ENCODE results near the gene ZER1. TPM values are rescaled to one million over a fixed set of nuclear protein-coding genes. Genes with fewer than 3 reads are reported as not detected.
A peak's percentile ranks its signal among the peaks of the same experiment; 100 is the strongest.

The ZER1 gene
- total RNA-seq, 3 donors from 2014 or later (not counting 1 experiment from before 2014, with no cell fraction given), result 35.0 to 37.4 (median 35.2) TPM

- Histone ChIP-seq H3K4me1 (ENCODE audit: control insufficient read depth, insufficient read depth, low read length) (peaks cover 25% of the 10 kb centered on the region), H3K4me3 (ENCODE audit: low read length) (peak overlapping the region; percentile 56), H3K9me3 (ENCODE audit: control insufficient read depth, insufficient read depth, low read length) (no peaks in the 10 kb centered on the region), H3K27ac (ENCODE audit: low read length) (peak overlapping the region; percentile 40), H3K27me3 (ENCODE audit: control insufficient read depth, insufficient read depth, low read length) (no peaks in the 10 kb centered on the region), H3K36me3 (ENCODE audit: control insufficient read depth, insufficient read depth, low read length) (peaks cover 9% of the 10 kb centered on the region)
- TF ChIP-seq, protein P1, sequence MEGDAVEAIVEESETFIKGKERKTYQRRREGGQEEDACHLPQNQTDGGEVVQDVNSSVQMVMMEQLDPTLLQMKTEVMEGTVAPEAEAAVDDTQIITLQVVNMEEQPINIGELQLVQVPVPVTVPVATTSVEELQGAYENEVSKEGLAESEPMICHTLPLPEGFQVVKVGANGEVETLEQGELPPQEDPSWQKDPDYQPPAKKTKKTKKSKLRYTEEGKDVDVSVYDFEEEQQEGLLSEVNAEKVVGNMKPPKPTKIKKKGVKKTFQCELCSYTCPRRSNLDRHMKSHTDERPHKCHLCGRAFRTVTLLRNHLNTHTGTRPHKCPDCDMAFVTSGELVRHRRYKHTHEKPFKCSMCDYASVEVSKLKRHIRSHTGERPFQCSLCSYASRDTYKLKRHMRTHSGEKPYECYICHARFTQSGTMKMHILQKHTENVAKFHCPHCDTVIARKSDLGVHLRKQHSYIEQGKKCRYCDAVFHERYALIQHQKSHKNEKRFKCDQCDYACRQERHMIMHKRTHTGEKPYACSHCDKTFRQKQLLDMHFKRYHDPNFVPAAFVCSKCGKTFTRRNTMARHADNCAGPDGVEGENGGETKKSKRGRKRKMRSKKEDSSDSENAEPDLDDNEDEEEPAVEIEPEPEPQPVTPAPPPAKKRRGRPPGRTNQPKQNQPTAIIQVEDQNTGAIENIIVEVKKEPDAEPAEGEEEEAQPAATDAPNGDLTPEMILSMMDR (IDR thresholded peaks at IDR 0.05), result no peak
- H3K27me3 Mint-ChIP-seq (ENCODE audit: low read depth in 2 of 2), result no peaks in the 10 kb centered on the region
- ATAC-seq (no peak), DNase-seq (peak in 1 of 2 donors; percentile 63)
- H3K36me3 Mint-ChIP-seq, result no peaks in the 10 kb centered on the region
- H3K9me3 Mint-ChIP-seq, result no peaks in the 10 kb centered on the region
- WGBS (ENCODE audit: insufficient coverage), result 42% methylated on average over 10 of the region's 10 CpGs
- peaks cover 26 to 35% of the 10 kb centered on the region in 2 donors for H3K4me1 Mint-ChIP-seq
- H3K4me3 Mint-ChIP-seq, result peak overlapping the region; percentile 93
- peak overlapping the region; percentile 86 to 94 for H3K27ac Mint-ChIP-seq
- intact Hi-C loops (cut with micrococcal nuclease), result loop anchor here (1.0 to 5.0 kb wide), 4 partner anchors 35 to 94 kb away; partner anchors contain the start of genes DYNC2I2, ENDOG, SET and ZER1
Observed at GRCh38 chr9:128724744-128725211, 46.9 kb downstream of the ZER1 start.

DNA sequence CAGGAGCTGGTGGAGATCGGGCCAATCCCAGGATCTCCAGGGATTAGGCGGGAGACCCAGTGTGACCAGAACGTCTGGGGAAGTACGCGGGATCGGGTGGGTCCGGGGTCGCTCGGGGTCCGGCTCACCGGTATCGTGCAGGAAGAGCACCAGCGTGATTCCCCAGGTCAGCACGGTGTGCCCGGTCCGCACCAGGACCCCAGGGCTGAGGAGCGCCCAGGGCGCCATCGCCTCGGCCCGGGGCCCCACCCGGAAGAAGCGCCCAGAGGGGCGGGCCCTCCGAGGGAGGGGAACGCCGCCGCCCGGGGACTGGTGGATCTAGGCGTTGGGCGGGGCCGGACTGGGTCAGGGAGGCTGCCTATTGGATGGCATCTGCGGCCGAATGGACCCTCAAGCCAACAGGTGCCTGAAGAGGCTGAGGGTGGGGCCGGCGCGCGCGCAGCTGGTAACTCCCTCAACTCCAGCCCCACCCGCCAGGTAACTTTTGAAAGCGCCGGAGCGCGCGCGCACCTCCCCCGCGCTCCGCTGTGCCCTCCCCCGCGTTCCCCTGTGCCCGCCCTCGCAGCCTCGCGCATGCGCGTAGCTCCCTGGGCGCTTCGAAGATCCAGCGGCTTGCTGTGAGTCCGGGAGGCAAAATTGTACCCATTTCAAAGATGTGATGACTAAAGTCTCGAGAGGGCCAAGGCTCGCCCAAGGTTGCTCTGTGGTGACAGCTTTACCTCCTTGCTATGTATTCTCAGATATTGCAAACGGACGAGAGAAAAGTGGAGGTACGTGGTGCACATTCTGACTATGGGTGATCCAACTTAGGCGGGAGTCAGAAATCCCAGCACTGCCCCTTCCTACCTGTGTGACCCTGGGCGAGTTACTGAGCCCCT, 47.6 kb downstream of the ZER1 start, which contains the start of gene ZDHHC12:
ZDHHC12 (minus strand) TSS at position 262 of the 878 bp plus-strand sequence; CDS start at position 228, 34 bp downstream.
- peak within 1 kb of the TSS; percentile 78 for H3K27ac ChIP-seq (ENCODE audit: low read length)
- H3K4me1 Mint-ChIP-seq, result peaks cover 26 to 35% of the 10 kb centered on the region in 2 donors
- 1% methylated on average over 68 of the region's 68 CpGs for WGBS (ENCODE audit: insufficient coverage)
- no peaks in the 10 kb centered on the region for H3K27me3 ChIP-seq (ENCODE audit: control insufficient read depth, insufficient read depth, low read length)
- H3K4me3 ChIP-seq (ENCODE audit: low read length), result peak within 1 kb of the TSS; percentile 75
- peak within 1 kb of the TSS; percentile 93 for H3K4me3 Mint-ChIP-seq
- H3K9me3 Mint-ChIP-seq, result no peaks in the 10 kb centered on the region
- intact Hi-C loops (cut with micrococcal nuclease), result loop anchor here (1.0 to 5.0 kb wide), 4 partner anchors 35 to 95 kb away; partner anchors contain the start of genes DYNC2I2, ENDOG, SET and ZER1
- H3K27me3 Mint-ChIP-seq (ENCODE audit: low read depth in 2 of 2), result no peaks in the 10 kb centered on the region
- ATAC-seq (peak; percentile 95 to 99 (median 96)), DNase-seq (peak; percentile 97 to 99)
- no peaks in the 10 kb centered on the region for H3K36me3 Mint-ChIP-seq
- no peaks in the 10 kb centered on the region for H3K9me3 ChIP-seq (ENCODE audit: control insufficient read depth, insufficient read depth, low read length)
- peaks cover 9% of the 10 kb centered on the region for H3K36me3 ChIP-seq (ENCODE audit: control insufficient read depth, insufficient read depth, low read length)
- TF ChIP-seq, protein P1 (IDR thresholded peaks at IDR 0.05), result no peak
- H3K4me1 ChIP-seq (ENCODE audit: control insufficient read depth, insufficient read depth, low read length), result peaks cover 25% of the 10 kb centered on the region
- H3K27ac Mint-ChIP-seq, result peak within 1 kb of the TSS; percentile 86 to 94

- H3K4me1 Mint-ChIP-seq, result peaks cover 26 to 35% of the 10 kb centered on the region in 2 donors
- 35% methylated on average over 7 of the region's 7 CpGs for WGBS (ENCODE audit: insufficient coverage)
- Histone ChIP-seq H3K36me3 (ENCODE audit: control insufficient read depth, insufficient read depth, low read length) (peaks cover 9% of the 10 kb centered on the region), H3K4me1 (ENCODE audit: control insufficient read depth, insufficient read depth, low read length) (peaks cover 25% of the 10 kb centered on the region), H3K9me3 (ENCODE audit: control insufficient read depth, insufficient read depth, low read length) (no peaks in the 10 kb centered on the region), H3K27me3 (ENCODE audit: control insufficient read depth, insufficient read depth, low read length) (no peaks in the 10 kb centered on the region), H3K4me3 (ENCODE audit: low read length) (peak overlapping the region; percentile 75), H3K27ac (ENCODE audit: low read length) (peak overlapping the region; percentile 78)
- no peaks in the 10 kb centered on the region for H3K36me3 Mint-ChIP-seq
- DNase-seq (peak in 1 of 2 donors; percentile 43), ATAC-seq (no peak)
- TF ChIP-seq, protein P1 (IDR thresholded peaks at IDR 0.05), result no peak
- peak overlapping the region; percentile 86 to 94 for H3K27ac Mint-ChIP-seq
- intact Hi-C loops (cut with micrococcal nuclease), result loop anchor here (5.0 kb wide), 1 partner anchor 49 kb away; the partner anchor contains the start of gene ZER1
- no peaks in the 10 kb centered on the region for H3K9me3 Mint-ChIP-seq
- H3K4me3 Mint-ChIP-seq, result peak overlapping the region; percentile 93
- no peaks in the 10 kb centered on the region for H3K27me3 Mint-ChIP-seq (ENCODE audit: low read depth in 2 of 2)
Observed at GRCh38 chr9:128723352-128723865, 48.3 kb downstream of the ZER1 start.
